CD4-positive, alpha-beta T cell treated with Interleukin-6 for 4 hours (primary cell): ENCODE results near the gene GSG1.
"Not testable (repeated sequence)": the region's sequence is repeated elsewhere in the genome, so short reads cannot be mapped to it uniquely, and the experiment has no call there.

Experiments used
- DNase-seq: peaks from one replicate; pipeline ENCODE4 v3.0.0-alpha.2; 2020; ENCODE audit warnings: mixed read lengths

GSG1 gene

DNA sequence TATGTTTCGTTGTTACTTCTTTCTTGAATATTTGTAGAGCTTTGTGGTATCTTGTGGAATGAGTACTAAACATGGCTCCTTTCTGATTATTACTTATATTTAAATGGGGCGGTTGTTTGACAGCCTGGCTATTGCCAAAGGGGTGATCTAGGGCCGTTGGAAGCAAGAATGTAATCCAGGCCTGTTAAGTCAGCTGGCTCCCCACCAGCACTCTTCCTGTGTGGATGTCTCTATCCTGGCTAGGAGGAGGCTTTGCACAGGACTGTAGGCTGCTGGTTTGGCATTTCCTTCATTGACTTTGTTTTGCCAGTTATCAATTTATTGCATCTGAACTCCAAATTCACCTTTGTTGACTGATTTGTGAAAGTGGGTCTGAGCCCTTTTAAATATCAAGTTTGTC is 53.7 kb downstream of the GSG1 start:
- DNase-seq, result no peak

DNA sequence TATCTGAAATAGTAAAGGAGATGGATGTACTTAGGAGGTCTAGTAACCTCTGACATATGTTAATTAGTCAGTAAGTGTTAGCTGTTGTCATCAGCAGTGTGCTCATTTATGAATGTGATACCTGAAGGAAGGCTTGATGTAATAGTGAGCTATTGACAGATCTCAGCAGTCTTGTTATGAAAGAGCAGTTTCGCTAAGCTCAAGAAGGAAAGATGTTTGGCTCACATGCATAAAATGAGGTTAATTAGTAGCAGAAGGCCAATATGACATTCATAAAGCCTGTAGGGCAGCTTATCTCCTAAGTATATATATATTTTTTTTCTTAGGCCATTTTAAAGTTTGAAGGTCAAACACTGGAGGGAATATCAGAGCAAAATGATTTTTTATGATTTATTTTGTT is 56.5 kb downstream of the GSG1 start:
- no peak for DNase-seq

DNA sequence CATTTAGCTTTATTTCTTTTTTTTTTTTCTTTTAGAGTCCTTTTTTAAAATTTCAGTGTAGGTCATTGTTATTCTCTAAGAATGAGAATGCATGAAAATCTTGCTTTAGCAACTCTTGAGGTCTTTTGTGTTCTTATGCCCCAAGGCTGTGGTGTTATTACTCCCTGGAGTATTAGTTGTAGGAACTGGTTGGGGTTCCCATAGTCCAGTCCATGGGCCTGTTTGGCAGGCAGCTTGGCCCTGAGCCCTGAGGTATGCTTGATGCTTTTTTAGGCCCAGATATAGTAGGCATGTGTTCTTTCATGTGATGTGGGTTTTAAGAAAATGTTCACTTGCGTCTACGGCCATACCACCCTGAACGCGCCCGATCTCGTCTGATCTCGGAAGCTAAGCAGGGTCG is 57.7 kb downstream of the GSG1 start:
- no peak for DNase-seq

DNA sequence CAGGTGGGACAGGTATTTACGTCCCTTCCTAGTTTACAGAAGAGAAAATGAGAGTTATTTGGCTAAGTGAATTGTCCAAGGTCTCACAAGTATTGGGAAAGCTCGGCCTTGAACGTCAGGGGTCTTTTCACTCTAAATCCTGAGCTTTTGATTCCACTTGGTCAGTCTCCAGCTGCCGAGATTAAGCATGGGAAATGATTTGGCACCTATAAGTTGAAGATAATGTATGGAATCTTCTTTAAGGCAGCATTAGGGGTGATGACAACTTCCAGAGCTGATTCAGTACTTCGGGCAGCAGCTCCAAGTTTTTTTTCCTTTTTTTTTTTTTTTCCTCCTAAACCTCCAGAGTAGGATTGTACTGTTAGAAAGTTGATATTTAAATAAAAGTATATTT is 58.6 kb downstream of the GSG1 start:
- DNase-seq, result no peak

DNA sequence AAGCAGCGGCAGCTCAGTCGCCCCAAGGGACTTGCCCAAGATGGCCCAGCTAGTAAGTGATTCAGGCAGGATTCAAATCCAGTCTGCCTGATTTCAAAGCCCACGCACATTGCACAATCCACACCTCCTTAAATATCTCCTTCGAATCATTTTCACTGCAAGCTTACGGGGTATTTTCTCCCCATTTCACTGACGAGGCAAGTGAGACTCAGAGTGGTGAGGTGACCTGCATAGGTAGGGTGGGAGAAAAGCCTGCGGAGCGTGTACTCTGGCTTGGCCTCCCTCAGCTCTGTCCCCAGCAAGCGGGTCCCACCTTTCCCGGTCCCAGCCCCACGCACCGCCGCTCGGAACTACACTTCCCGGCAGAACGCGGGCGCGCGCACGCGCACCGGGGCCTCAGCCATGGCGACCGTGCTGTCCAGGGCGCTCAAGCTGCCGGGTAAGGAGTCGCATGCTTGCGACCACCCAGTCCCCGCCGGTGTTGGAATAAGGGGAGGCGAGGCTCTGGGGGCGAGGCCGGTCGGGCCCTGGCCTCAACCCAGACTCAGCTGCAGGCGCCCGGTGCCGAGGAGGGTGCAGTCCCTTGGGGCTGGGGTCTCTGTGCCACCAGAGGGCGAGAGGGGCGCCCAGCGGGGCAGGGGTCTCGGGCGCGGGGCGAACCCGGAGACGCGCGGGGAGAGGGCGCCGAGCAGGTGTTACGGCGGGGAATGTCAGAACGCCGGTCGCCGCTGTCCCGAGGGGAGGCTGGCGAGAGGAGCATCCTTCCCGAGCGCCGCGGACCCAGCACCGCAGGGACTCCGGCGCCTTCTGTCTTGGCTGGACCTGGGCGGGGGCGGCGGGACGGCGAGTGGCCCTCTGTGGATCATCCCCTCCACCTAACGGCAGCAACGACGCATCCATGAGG is 59.2 kb downstream of the GSG1 start, which contains the start of gene FAM234B:
FAM234B (plus strand) TSS at position 380 of the 904 bp plus-strand sequence; CDS start at position 403, 23 bp downstream.
- DNase-seq, result peak; percentile 81

DNA sequence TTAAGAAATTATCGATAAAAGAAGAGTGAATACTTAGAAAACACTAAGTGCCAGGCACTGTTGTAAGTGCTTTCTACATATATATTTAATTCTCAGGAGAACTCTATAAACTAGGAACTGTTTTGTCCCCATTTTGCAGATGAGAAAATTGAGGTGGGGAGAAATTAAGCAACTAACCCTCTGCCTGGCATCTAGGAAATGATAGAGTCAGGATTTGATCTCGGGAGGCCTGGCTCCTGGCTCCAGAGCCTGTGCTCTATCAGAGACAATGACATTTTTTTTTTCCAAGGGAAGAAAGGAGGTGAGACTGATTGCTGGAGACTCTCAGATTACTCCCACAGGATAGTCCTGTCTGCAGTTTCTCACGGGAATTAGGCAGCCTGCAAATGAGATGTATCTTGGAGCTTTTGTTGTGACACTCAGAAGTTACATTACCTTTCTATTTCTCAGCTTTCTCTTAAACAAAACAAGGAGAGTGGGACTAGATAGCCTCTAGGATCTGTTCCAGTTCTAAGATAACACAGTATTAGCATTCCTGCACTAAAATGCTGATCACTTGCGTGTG is 60.7 kb downstream of the GSG1 start:
- no peak for DNase-seq

DNA sequence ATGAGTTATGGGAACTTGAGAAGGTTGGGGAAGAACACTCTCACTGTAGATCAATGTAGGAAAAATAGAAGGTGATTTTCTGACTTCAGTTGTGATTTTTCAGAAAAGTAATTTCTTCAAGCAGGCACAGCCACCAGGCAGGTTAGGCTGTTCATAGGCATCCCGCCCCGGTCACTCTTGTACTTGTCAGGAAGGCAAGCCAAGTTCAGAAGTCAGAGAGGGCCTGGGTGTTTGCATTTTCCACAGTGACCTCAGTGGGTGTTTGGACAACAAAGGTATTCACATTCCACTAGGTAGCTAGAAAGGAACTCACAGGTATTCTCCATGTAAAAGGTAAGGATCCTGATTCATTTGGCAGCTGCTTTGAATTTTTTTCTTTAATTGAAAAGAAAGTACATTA is 62.2 kb downstream of the GSG1 start:
- DNase-seq, result no peak

DNA sequence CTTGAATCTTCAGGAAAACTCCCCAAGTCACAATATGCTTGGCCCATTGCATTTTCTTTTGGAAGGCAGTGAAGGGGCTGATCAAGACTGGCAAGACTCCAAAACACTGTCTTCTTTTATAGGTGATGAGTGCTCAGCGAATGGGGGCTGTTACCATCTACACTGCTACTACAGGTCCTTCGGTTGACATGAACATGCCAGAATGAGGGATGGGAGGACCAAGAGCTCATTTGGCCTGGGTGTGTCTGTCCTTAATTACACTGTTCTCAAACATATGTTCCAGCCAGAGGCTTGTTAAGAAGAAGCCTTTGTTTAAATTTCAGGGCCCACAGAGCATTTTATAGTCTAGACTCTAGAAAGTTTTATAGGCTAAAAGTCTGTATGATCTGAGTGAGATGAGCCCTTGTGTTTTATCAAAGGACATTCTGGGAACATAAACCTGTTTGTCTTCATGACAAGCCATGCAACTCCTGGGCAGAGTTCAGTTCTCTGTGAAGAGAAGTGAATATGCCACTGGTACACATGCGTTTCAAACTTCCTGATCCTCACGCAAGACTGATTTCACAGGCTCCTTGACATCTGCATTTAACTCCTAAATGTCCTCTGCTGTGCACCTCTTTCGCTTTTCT is 64.0 kb downstream of the GSG1 start:
- no peak for DNase-seq

DNA sequence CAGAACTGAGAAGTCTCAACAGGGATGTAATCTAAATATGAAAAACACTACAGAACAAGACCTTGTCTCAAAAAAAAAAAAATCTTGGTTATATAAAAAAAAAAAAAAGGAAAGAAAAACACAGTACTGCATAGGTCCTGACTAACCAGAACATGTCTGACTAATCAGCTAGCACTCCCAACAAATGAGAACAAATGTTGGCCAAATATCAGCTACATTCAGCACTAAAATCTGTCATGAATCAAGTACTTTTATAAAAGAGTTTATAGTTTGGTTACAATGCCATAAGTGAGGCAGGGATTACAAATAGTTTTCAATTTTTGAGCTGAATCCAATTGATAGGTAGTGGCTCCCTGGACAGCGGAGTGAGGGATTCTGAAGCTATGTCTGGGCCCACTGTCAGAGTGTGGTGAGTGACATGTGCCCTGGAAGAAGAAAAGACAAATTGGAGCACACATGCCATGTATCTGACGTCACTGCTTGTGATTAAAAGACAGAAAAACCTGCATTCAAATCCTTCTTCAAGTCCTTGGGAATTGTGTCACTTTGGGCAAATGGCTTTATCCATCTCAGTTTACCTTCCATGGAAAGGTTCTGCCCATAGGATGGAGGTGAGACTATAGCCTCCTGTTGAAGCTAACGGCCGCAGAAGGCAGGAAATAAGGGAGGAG is 64.8 kb downstream of the GSG1 start:
- DNase-seq, result no peak

DNA sequence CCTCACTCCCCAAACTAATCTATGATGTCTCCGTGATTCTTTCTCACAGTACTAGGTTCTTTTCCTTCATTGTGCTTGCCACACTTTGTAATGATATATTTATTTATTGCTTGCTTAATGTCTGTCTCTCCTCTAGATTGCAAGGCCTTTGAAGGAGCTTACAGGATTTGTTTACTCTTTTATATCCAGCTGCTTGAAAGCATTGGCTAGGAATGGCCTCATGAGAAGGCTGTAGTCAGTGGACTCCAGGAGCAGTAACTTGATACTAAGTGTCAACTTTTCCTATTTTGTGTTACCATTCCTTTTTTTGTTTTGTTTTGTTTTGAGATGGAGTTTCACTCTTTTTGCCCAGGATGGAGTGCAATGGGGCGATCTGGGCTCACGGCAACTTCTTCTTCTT is 66.6 kb downstream of the GSG1 start:
- DNase-seq, result no peak

DNA sequence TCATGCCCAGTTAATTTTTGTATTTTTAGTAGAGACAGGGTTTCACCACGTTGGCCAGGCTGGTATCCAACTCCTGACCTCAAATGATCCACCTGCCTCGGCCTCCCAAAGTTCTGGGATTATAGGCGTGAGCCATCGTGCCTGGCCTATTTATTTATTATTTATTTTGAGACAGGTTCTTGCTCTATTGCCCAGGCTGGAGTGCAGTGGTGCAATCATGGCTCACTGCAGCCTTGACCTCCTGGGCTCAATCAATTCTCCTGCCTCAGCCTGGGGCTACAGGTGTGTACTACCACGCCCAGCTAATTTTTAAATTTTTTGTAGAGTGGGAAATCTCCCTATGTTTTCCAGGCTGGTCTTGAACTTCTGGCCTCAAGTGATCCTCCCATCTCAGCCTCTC is 68.1 kb downstream of the GSG1 start:
- DNase-seq, result not testable (repeated sequence)
